Fibroblast of gingiva (primary cell): Measurements from ENCODE around the gene JAKMIP1.

Experiments
- DNase-seq: peaks from one replicate; pipeline ENCODE4 v3.0.0-alpha.2; 2011; ENCODE audit warnings: low read depth

Gene JAKMIP1

DNA sequence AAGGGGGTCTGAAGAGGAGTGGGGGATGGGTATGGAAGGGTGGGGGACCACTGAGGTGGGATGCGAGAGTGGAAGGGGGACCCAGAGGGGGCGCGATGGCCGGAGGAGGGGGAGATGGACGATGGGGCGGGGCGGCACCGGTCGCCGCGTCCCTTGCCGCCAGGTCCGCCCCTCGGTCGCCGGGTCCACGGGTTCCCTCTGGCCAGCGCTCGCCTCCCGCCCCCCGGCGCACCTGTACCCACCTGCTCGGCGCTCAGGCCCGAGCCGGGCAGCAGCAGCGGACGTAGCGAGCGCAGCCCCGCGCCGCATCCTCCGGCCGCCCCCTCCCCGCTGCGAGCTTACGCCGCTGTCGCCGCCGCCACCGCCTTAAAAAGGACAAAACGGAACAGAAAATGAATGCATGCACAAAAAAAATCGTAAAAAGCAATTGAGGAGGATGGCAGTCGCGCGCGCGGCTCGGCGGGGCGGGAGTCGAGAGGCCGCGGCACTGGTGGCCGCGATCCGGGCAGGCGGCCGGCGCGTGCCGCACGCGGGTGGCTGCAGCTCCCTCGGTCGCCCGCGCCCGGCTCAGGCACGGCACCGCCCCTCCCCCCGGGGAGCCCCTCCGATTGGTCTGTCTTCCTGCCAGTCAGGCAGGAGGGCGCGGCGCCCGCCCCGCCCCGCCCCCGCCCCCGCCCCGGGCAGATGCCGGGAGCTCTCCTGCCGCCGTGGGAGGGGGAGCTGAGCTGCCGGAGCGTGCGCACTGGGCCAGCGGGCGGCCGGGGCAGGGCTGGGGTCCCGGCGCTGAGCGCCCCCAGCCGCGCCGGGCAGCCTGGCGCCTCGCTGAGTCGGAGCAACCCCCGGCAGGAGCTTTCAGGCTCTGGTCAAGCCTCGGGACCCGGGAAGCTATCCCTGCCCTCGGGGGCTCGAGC, at the start of gene JAKMIP1:
JAKMIP1 (minus strand) TSS at position 539 of the 911 bp plus-strand sequence. CDS start 87,699 bp downstream, outside the sequence.
- no peak for DNase-seq

DNA sequence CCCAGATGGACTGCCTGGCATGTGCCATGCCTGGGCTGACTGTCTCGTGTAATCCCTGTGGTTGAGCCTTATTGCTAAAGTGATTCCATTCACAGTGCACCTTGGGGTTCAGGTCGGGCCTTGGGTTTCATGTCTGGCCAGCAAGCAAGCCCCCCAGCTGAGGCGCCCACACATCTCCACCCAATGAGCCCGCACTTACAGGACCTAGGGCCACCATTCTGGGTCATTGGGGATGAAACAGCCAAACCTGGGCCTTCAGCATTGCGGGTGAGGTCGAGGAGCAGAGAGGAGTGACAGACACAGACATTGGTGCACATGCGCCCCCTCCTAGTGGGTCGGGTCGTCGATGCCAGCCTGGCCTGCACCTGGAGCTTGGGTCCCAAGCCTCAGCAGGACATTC, 48.0 kb upstream of the JAKMIP1 start:
- DNase-seq = no peak

DNA sequence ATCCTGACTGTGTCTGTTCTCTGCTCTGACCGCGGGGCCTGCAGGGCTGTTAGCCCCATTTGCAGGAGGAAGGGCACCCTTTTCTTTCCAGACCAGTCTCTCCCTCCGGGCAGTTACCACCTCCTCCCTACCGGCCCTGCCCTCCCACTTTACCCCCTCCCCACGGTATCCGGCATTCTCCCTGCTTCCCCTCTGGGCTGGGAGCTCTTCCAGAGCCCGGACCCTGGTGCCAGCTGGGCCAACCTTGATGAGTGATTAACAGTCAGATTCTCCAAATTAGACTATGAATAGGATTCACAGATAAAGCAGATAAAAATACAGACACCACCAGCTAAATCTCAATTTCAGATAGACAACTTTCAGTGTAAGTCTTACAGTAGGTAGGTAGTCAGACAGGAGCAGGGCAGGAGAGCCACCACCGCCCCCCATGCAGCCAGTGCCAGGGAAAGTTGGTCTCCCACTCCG, 45.9 kb upstream of the JAKMIP1 start:
- DNase-seq = no peak

DNA sequence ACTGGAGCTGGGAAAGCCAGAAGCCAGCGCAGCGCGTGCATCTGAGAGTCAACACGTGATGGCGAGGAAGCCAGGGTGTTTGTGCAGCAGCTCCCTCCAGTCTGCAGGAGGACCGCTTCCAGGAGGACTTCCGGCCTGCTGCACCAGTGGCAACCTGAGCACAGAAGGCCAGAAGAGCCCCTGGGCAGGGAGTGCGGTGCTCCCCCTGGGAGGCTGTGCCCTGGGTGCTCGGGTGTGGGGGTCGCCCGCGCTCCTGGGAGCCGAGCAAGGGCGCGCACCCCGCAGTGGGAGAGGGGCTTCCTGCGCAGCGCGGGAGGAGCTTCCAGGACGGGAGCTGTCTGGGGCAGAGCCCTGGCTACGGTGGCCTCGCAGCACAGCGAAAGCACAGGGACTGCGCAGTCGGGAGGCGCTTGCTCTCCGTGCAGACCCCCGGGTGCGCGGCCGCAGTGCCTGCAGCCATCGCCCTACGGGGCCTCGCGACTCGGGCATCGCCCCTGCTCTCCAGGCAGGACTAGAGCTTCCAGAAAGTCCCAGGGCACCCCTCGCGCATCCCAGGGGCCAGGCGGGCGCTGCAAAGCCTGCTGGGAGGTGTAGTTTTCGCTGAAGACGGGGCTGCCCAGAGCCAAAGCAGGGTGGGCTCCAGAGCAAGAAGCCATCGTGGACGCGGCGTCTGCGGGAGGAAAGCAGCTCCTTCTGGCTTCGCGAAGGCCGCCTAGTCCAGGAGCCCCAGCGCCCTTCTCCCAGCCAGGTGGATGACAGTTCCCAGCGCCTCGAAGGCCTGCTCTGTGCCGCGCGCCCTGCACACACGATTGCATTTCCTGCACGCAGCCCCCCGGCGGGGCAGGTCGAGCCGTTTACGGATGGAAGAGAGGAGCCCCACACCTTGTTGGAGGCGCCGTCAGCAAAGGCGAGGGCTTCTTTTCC, 45.2 kb upstream of the JAKMIP1 start:
- no peak for DNase-seq

DNA sequence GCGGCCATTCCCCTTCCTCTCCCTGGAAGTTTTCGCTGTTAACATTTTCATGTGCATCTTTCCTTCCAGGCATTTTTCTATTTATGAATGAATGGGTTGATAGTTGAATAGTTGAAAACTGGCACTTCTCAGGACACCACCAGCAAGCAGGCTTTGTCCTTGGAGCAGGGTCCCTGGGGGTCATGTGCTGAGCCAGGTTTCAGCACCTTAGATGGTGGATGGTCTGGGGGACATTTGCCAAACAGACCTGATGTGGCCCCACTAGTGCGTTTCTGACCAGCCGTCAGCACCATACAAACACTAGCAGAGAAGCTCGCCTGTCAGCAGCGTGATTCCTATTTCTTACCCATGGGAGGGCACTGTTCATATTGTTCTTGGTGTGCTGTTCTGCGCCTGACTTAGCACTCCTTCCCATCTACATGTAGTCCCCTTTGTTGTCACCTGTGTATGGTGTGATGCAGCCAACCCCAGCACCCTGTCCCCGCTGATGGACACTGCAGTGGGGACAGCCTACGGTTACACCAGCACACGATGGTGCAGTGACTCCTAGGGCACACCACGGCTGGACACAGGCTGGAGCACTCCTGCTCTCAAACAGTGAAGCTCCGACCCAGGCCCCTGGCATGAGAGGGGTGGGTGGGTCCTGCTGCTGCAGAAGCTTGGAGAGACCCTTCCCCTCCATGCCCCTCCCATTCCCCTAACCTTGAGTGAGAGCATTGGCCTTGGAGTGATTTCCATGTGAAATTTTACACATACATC, 42.1 kb upstream of the JAKMIP1 start:
- DNase-seq = no peak

DNA sequence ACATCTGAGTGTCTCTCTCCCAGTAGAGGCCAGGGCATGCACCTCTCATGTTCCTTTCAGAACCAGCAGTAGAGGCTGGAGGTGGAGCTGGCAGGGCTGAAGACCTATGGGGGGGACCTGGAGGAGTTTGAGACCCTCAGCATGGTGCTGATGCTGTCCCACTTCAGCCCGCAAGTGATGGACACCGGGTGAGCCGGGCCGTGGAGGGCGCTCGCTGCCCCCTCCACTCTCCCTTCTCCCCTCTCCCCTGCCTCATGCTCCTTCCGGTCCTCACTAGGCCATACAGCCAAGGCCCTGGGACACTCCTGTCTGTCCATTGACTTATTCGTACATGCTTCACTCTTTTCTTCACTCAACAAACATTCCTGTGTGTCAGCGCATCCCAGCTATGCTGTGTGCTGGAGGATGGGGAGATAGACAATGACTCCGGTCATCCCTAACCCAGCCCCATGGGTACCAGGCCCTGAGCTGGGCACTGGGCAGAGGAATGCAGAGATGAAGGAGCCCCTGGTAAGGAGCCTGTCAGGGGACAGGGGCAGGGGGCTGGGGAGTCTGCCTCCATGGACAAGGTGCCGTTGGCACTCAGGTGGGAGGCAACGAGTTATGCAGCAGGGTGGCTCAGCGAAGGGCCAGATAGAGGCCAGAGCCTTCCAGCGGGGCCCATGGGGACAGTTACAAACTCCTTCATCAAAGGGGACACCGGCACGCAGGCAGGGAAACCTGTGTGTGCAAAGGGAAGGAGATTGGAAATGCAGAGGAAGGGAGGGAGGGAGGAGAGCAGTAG, 40.9 kb upstream of the JAKMIP1 start:
- DNase-seq = no peak

DNA sequence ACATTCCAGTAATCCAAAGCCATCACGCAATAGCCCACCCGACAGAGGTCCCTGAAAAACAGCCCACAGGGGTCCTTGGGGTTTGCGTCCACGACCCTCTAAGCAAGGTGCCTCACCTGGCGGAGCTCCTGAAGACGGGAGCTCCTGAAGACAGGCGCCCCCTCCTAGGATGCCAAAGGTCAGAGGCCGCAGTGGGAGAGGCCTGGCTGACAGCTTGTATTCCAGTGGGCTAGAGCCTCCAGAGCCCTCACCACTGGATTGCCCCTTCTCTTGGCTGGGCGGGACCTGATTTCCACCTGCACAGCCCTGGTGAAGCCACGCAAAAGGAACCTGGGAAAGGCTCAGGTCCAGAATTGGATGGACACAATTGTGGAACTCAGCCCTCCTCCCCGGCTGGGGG, 39.6 kb upstream of the JAKMIP1 start:
- DNase-seq = no peak

DNA sequence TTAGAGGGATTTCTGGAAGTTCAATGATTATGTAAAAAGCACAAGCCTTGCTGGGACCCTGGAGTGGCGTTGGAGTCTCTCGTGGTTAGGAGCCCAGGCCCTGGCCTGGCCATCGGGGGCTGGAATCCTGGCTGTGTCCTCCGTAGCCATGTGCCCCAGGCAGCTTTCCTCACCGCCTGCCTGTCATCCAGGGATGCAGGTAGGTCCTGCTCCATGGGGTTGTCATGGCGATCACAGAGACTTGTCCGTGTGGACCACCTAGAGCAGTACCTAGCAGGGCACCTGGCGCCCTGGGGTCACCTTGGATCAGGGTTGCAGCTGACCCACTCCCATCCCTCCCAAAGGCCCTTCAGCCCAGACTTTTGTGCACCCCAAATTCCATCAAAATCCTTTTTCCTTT, 39.1 kb upstream of the JAKMIP1 start:
- no peak for DNase-seq

DNA sequence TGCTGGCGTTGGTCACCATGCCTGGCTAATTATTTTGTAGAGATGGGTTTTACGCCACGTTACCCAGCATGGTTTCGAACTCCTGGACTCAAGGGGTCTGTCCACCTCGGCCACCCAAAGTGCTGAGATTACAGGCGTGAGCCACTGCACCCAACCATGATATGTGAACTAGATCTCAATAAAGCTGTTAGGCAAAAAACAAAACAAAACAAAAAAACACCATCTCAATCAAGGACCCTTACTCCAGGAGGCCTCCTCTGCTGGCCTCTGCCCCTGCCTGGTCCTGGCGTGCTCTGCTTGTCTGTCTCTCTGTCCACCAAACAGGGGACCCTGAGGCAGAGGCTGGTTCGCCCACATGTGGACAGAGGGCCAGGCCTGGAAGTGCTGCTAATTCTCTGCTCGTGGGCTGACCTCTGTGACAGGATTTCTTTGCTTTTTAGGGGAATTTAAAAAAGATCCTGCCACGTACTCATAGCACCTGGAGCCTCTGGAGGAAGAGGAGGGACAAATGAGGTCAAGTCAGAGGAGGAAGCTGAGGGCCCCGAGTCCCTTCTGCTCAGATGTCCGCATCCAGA, 36.6 kb upstream of the JAKMIP1 start:
- no peak for DNase-seq

DNA sequence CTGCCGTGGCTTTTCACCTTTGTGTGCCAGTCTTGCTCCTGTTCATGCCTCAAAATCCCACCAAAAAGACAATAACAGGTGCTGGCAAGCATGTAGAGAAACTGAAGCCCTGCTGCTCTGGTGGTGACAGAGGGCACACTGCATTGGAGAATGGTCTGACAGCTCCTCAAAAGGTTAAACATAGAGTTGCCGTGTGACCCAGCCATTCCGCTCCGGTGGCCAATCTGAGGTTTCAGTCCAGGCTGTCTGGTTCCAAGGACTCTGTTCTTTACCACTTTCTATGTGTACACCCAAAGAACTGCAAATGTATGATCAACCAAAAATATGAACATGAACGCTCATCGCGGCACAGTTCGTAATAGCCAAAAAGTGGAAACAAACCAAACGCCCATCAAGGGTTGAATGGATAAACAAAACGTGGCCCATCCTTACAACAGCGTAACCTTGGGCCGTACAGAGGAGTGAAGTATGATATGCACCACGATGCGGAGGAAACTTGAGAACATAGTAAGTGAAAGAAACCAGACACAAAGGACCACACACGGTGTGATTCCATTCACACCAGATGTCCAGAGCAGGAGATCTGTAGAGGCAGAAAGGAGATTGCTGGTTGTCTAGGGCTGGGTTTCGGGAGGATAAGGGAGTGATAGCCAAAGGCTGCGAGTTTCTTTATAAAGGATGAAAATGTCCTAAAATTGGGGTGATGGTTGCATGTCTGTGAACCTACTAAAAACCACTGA, 35.7 kb upstream of the JAKMIP1 start:
- no peak for DNase-seq

DNA sequence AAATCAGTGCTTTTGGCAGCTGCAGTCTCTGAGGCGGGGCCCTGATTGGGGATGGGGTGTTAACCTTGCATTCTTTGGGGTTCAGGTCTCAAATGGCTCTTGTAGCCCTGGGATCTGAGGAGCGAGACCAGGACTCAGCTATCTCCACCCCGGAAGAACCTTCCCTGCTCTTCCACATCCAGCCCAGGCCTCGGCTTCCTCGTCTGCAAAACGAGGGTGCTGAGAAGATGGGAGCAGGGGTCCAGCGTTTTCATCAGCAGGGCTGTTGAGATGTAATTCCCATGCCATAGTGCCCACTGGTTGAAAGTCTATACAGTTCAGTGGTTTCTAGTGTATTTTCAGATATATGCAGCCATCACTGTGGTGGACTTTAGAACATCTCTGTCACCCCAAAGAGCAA, 34.7 kb upstream of the JAKMIP1 start:
- no peak for DNase-seq

DNA sequence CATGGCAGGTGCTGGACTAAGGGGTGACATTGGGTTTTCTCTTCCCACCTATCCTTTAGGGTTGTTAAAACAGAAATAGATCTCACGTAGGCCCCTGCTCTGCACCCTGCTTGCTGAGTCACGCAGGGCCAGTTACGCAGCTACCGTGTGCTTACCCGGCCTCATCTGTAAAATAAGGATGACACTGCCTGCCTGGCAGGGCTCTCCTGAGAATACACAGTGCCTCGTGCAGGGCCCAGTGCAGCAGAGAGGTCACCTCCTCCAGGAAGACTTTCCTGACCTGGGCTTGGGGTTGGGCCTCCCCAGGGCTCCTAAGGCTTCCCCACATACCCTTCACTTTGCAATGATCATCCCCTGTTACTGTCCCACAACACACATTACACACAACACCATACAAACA, 33.6 kb upstream of the JAKMIP1 start:
- no peak for DNase-seq

DNA sequence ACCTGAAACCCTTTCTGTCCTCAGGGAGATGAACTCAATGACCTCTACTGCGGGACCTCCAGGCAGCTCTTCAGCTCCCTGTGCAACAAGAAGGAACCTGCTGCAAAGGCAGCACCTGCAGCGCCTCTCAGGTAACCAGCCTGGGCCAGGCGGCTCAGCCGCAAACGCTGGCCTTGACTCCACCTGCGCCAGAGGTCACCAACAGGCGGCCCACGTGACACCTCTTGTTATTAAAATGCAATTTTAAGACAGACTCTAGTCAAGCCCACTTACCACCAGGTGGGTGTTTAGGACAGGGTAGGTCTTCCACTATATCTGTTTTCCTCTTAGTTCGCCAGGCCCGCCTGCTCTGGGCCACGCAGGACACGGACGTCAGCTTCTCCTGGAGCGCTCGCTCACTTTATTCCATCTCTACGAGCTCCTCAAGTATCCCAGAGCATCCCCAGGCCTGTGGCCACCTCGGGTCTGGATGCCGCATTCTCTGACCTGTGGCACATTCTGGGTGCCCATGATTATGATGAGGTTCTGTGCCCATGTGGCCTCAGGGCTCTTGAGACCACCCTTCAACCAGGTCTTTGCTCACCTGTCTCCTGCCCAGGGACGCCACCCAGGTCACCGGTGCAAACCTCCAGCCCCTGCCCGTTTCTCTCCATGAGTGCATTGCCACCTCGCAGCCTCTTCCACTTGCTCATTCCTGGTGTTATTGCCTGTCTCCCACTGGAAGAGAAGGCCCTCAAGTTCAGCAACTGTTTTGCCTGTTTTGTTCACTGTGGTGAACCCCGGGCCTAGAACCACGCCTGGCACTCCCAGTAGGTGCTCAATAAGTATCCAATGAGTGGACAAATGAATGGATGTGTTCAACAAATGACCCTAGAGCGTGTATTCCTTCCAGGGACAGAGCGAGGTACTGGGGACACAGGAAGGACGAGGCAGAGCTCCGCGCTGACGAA, 32.8 kb upstream of the JAKMIP1 start:
- no peak for DNase-seq

DNA sequence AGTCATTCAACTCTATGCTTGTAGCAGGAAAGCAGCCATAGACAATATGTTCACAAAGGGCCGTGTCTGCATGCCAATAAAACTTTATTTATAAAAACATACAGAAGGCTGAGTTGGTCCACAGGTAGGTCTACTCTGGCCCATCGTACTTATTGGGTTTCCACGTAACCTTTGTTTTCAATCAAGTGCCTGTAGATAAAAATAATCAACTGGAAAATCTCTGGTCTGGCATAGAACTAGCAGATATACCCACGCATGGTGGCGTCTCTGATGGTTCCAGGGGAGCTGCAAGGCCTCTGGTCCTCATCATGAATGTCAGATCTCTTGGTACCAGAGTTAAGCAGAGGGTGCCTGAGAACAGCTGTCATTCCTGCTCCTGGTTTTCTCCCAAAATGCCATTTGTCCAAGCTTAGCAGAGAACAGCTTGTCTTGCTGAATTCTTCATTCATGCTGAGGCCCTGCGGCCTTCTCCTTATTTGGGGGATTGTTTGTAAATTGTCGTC, 31.4 kb upstream of the JAKMIP1 start:
- DNase-seq = no peak

DNA sequence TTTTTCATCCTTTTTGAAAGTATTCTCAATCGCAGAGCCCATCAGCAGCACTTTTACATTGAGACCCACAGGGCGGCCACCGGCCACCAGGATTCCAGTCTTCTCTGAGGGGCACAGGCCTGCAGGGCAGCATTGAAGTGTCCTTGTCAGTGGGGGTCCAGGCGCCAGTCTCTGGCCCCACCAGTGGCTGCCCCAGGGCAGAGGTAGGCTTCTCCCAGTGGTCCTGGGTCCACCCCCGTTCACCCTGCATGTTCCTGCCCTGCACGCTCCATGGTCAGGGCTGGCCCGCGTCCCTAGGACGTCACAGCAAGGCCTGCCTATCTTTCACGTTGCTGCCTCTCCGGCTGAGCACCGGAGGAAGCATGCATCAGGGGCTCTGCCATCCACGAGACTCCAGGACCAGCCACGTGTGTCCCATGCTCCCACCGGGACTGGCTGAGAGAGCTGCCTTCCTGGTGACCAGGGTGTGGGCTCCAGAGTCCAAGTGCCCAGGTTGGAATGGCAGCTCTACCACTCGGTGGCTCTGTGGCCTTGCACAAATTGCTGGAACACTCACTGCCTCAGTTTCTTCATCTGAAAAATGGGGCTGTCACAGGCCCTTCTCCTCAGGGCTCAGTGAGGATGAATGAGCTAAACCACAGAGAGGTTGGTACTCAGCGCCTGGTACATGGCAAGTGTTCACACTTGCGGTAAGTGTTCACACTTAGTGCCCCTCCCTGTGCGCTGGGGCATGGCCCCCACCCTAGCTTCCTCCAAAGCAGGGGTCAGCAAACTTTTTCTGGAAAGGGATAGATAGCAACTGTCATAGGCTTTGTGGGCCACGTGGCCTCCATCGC, 30.7 kb upstream of the JAKMIP1 start:
- no peak for DNase-seq

DNA sequence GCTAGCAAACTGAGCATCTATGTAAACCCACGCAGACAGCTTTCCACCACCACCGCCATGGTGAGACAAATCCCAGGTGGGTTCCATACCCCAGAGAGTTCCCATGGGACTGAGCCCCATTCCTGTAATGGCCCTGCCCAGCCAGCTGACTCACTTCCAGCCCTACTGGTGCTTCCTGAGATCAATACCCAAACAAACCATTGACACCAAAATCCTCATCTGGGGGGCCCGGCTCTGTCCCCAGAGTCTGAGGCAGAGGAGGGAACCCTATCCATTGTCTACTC, 30.1 kb upstream of the JAKMIP1 start:
- DNase-seq = no peak

DNA sequence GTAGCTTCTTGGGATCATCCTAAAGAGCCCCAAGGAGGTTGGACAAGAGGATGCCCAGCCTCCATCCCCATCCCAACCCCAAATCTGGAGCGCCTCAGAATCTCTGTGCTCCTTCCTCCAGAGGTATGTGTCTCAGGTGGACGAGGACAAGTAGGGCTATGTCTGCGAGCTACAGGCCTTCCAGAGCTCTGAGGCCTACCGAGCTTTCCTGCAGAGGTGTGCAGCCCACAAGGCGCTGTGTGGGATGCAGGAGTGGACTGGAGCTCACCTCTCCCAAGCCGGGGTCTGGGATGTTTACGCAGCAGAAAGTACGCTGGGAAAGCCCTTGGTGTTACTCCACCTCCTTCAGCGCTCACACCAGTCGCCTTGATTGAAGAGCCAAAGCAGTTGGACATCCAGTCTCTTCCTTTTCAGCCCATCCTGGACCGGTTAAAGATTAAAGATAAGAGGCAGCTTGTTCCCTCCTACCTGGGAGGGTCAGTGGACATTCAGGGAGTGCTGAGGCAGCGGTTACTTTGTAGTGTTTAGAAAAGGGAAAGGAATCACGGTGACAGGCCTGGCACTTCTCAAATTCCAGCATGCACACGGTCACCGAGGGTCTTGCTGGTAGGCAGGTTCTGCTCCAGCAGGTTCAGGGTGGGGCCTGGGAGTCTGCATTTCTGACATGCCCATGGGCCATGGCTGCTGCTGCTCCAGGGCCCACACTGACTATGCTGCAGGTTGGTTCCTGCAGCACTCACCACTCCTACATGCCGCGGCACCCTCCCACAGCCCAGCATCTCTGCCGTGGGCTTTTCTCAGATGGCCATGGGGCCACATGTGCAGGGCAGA, 29.5 kb upstream of the JAKMIP1 start:
- DNase-seq = no peak
